Heart left ventricle (tissue), 13 donors: Measurements from ENCODE around the gene STK11.

ENCODE experiments used
- CTCF ChIP-seq, 12 donors: fragments of 200-600 bp; sonication (generic) in 4 of 12; IDR thresholded peaks; one replicate each; pipeline versions ENCODE4 v1.5.0 to v1.8.0; 2018 to 2022; ENCODE audit warnings: antibody characterized with exemption in 12 of 12, mild to moderate bottlenecking in 5 of 12
- POLR2A ChIP-seq, 2 donors: fragments of 450-650 bp; IDR thresholded peaks; one replicate each; pipeline ENCODE4 v1.6.1; 2017; ENCODE audit warnings: antibody characterized with exemption in 2 of 2, mild to moderate bottlenecking in 2 of 2, moderate library complexity in 2 of 2
- donor health status: ischemic (EF 13 %, LVEDD 7.1; RV severe dilation, severe dysfunction).
- donor health status: DM: no; HTN: yes; CAD: no.
- donor health status: DM: no; HTN: no; CAD: no.
- donor health status: ischemic (EF 25% LVEDD 6.9; RV normal size, moderate dysfunction).
- donor health status: ischemic (EF 25% LVEDD 5.7; RV mildly dilated, moderate dysfunction).
- donor health status: ischemic (EF 35%, LVEDD 5.7; RV mildly dilated, moderate dysfunction).
- donor health status: nonischemic (EF 11% LVEDD 7.7; RV severe dilation, severe dysfunction).
- donor health status: DM: yes; HTN: yes; CAD: no.
- donor health status: PGD.
- donor health status: ischemic (EF 29% LVEDD 5.4; RV normal size, mild dysfunction).
- donor health status: nonischemic (EF 23%, LVEDD 6.1; RV moderate dilation, normal function).

DNA sequence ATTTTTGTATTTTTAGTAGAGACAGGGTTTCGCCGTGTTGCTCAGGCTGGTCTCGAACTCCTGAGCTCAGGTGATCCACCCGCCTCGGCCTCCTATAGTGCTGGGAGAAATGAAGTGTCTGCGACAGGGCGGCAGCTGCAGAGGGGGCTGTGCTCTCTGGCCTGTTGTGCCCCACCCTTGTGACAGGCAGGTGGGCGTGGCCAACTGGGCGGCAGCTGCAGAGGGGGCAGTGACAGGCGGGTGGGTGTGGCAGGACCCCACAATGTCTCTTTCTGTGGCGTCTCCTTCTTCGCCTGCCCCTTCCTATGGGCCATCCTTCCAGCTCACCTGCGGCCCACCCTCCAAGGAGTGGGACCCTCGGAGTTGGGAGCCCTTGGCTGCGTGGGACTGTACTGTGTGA is 11.8 kb downstream of the STK11 start:
- TF ChIP-seq CTCF (IDR thresholded peaks at IDR 0.05) (no peak), POLR2A (IDR thresholded peaks at IDR 0.05) (no peak)
